Measurements from ENCODE around the gene ANKRD28.

Gene ANKRD28

DNA sequence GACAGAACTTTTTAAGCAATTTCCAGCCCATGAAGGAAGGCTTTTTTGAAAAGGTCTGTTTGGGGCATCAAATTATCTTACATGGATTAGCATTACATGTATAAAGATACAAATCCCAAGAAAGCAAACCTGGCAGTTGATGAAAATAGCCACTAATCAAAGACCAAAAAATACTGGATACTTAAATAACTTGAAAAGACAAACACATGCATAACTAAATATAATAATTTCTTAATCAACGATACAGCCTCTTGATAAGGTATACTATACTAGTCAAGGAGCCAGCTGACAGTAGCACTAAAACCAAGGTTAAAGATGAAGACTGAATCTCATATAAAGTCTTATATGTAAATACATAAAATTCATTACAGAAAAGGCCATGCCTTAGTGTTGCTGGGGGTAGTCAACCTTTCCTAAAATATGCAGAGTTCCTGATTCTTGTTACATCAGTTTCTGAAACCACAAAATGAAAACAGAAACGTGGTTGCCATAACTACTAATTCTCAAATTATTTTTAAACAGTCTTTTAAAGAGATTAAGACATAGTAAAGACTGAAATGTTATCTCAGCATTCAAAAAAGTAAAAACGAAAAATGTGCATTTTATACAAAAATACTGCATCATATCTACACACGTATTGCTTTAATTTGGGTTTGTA is 2.0 kb downstream of the ANKRD28 start:
- TF ChIP-seq, protein P1, sequence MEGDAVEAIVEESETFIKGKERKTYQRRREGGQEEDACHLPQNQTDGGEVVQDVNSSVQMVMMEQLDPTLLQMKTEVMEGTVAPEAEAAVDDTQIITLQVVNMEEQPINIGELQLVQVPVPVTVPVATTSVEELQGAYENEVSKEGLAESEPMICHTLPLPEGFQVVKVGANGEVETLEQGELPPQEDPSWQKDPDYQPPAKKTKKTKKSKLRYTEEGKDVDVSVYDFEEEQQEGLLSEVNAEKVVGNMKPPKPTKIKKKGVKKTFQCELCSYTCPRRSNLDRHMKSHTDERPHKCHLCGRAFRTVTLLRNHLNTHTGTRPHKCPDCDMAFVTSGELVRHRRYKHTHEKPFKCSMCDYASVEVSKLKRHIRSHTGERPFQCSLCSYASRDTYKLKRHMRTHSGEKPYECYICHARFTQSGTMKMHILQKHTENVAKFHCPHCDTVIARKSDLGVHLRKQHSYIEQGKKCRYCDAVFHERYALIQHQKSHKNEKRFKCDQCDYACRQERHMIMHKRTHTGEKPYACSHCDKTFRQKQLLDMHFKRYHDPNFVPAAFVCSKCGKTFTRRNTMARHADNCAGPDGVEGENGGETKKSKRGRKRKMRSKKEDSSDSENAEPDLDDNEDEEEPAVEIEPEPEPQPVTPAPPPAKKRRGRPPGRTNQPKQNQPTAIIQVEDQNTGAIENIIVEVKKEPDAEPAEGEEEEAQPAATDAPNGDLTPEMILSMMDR (IDR thresholded peaks at IDR 0.05; ENCODE audit: low read depth, low read length, missing control alignments) = no peak
- peak; percentile 47 for DNase-seq

DNA sequence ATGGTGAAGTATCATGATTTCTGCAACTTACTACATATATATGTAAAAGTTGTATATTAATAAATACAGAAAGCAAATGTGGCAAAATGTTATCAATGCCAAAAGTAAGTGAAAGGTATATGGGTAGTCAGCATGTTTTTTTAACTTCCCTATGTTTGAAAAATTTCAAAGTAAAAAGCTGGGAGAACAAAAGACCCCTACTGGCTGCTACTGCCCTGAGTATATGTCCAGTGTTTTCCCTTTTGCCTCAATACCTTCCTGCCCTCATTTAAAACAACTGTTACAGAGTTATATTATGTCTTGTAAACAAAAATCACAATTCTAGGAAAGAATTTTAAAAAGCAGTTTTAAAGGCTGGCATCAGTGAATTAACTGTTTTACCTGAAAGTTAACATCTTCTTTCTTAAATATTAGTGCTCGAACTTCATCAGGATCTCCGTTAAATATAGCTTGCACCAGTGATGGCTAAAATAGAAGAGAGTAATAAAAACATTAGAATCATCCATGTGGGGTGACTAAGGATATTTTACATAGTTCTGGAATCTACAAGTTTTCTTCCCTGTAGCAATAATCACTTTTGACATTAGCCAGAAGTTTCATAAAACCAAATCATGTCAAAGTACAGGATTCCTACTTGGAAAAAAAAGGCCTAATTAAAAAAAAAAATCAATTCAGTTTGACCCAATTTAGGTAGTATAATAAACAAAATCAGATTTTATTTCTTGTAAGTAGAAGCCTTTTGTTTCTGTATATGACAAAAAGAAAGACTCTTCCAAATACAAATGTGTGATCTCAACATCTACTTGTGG is 2.7 kb downstream of the ANKRD28 start:
- in situ Hi-C loops (cut with HindIII; ENCODE audit: low pct_ligation_motif_present, low sequenced_read_pairs) = loop anchor here (25.0 kb wide), 1 partner anchor 158 kb away; no protein-coding TSS in a partner anchor
- no peak for DNase-seq
- peak overlapping the region; percentile 70 for H3K4me3 ChIP-seq (ENCODE audit: low read depth, low read length)

More for the DNA sequence above, 2.0 kb downstream of the ANKRD28 start:
- H3K4me3 ChIP-seq (ENCODE audit: low read depth, low read length) = peak overlapping the region; percentile 70
- no peaks in the 10 kb centered on the region for H3K27me3 ChIP-seq (replicated peaks)
- H3K36me3 ChIP-seq (replicated peaks) = peaks cover 13% of the 10 kb centered on the region
- peak overlapping the region; percentile 93 for H3K27ac ChIP-seq
- in situ Hi-C loops (cut with HindIII; ENCODE audit: low pct_ligation_motif_present, low sequenced_read_pairs) = loop anchor here (25.0 kb wide), 1 partner anchor 158 kb away; no protein-coding TSS in a partner anchor

DNA sequence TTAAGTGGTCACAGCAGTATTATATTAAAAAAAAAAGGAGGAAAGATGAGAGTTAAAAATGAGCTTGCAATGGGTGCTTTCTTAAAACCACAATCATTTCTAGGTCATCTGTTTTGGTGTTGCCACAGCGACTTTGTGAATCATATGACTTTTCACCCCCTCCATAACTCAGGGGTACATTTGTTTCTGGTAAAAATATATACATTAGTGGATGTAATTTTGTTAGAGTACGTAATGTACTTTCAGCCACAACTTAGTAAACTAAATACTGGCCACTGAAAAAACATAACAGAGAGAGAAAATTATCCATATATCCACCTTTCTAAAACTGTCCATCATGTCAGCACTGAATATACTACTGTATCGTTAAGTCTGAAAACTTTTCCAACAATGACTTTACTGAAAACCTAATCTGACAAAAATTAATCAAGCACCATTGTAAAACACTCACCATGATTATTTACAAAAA is 3.4 kb downstream of the ANKRD28 start:
- TF ChIP-seq, protein P1 (IDR thresholded peaks at IDR 0.05; ENCODE audit: low read depth, low read length, missing control alignments) = no peak
- H3K4me3 ChIP-seq (ENCODE audit: low read depth, low read length) = peak overlapping the region; percentile 70
- in situ Hi-C loops (cut with HindIII; ENCODE audit: low pct_ligation_motif_present, low sequenced_read_pairs) = loop anchor here (25.0 kb wide), 1 partner anchor 157 kb away; no protein-coding TSS in a partner anchor
- H3K36me3 ChIP-seq (replicated peaks) = peaks cover 13% of the 10 kb centered on the region
- H3K27me3 ChIP-seq (replicated peaks) = no peaks in the 10 kb centered on the region
- peak overlapping the region; percentile 93 for H3K27ac ChIP-seq
- peak; percentile 82 for DNase-seq

More for the DNA sequence above, 2.7 kb downstream of the ANKRD28 start:
- Histone ChIP-seq H3K36me3 (replicated peaks) (peaks cover 13% of the 10 kb centered on the region), H3K27ac (peak overlapping the region; percentile 93), H3K27me3 (replicated peaks) (no peaks in the 10 kb centered on the region)
- TF ChIP-seq, protein P1 (IDR thresholded peaks at IDR 0.05; ENCODE audit: low read depth, low read length, missing control alignments) = peak; percentile 49

DNA sequence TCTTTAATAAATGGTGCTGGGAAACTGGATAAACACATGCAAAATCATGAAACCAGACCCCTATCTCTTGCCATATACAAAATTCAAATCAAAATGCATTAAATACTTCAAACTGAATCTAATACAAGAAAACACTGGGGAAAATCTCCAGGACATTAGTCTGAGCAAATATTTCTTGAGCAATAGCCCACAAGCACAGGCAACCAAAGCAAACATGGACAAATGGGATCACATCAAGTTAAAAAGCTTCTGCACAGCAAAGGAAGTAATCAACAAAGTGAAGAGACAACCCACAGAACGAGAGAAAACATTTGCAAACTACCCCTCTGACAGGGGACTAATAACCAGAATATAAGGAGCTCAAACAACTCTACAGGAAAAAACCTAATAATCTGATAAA is 6.3 kb downstream of the ANKRD28 start:
- TF ChIP-seq, protein P1 (IDR thresholded peaks at IDR 0.05; ENCODE audit: low read depth, low read length, missing control alignments) = no peak
- H3K4me3 ChIP-seq (ENCODE audit: low read depth, low read length) = no peak overlapping the region
- no peak for DNase-seq
- H3K27me3 ChIP-seq (replicated peaks) = no peaks in the 10 kb centered on the region
- H3K36me3 ChIP-seq (replicated peaks) = peaks cover 17% of the 10 kb centered on the region
- in situ Hi-C loops (cut with HindIII; ENCODE audit: low pct_ligation_motif_present, low sequenced_read_pairs) = loop anchor here (25.0 kb wide), 1 partner anchor 154 kb away; no protein-coding TSS in a partner anchor
- H3K27ac ChIP-seq = no peak overlapping the region

DNA sequence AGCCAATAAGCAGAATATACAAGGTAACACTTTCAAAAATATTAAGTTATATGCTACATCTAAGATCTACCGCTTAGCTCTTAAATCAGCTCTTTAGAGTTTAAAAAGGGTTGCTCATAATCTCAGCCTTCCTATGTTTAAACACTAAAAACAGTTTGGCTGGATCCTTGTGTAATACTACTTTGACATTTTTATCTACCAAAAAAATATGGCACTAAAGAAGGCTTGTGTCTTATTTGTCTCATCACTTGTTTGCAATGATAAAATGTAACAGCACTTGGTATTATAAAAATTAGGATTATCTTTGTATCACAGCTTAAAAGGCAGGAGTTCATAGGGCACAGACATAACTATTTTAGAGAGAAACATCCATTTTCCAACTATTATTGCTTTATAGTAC is 9.8 kb downstream of the ANKRD28 start:
- in situ Hi-C loops (cut with HindIII; ENCODE audit: low pct_ligation_motif_present, low sequenced_read_pairs) = loop anchor here (25.0 kb wide), 1 partner anchor 151 kb away; no protein-coding TSS in a partner anchor
- no peaks in the 10 kb centered on the region for H3K27me3 ChIP-seq (replicated peaks)
- DNase-seq = no peak
- TF ChIP-seq, protein P1 (IDR thresholded peaks at IDR 0.05; ENCODE audit: low read depth, low read length, missing control alignments) = no peak
- H3K27ac ChIP-seq = no peak overlapping the region
- H3K36me3 ChIP-seq (replicated peaks) = peaks cover 13% of the 10 kb centered on the region
- no peak overlapping the region for H3K4me3 ChIP-seq (ENCODE audit: low read depth, low read length)
